K562 (cell line): ENCODE data around the gene EIPR1. TPM values are rescaled to one million over a fixed set of nuclear protein-coding genes. Genes with fewer than 3 reads are reported as not detected.

Experiments used
- ATAC-seq: fragments of 200-7000 bp; cut with Tn5 transposase; 3 replicates; pipeline ENCODE4 v1.9.1; 2020; ENCODE audit warnings: moderate library complexity
- BruUV-seq: library from RNA; stranded (reverse); fragments of 400-500 nt; replicated peaks from 2 replicates; lab custom pipeline; 2021; lab: Mats Ljungman, UMichigan
- CTCF ChIA-PET: fragments of 300-600 bp; formaldehyde crosslinking; extraction: SDS; loops from one replicate; lab custom pipeline; 2021; ENCODE audit warnings: low intra/inter-chr PET ratio; lab: Yijun Ruan, JAX
- POLR2A ChIA-PET: fragments of 300-600, 350-650 bp; sonication (Branson Sonifier 250); formaldehyde crosslinking; extraction: SDS; loops from one replicate; lab custom pipeline; 2021; ENCODE audit warnings: antibody characterized with exemption, inconsistent platforms; lab: Yijun Ruan, JAX
- DNase-seq, 4 experiments: peaks; one replicate each; pipeline versions ENCODE4 v3.0.0 to v3.0.0-alpha.2; 2011 to 2018; ENCODE audit warnings: low spot score in 3 of 4, mixed read lengths in 3 of 4; ENCODE audit errors: extremely low read depth in 1 of 4
- FAIRE-seq: peaks from 2 replicates; lab custom pipeline; 2011; peaks lifted over from hg19 to GRCh38; lab: Jason Lieb, UNC
- H2AFZ ChIP-seq: 2 replicates; pipeline ENCODE4 v1.6.0; 2011; ENCODE audit warnings: low read depth, low read length, control low read depth, inconsistent platforms
- H3K27ac ChIP-seq: fragments of 200-600 bp; 3 replicates; pipeline ENCODE4 v1.8.0; 2011; ENCODE audit warnings: low read depth, mild to moderate bottlenecking, control low read depth, inconsistent platforms, low read length, moderate library complexity, mixed read lengths; ENCODE audit errors: extremely low read depth
- H3K27me3 ChIP-seq, 2 experiments: fragments of 300-600 bp in 1 of 2; 2 replicates in 1 of 2; 3 replicates in 1 of 2; pipeline versions ENCODE4 v1.6.0 to v1.8.0; 2011; ENCODE audit warnings: inconsistent platforms in 2 of 2, low read length in 2 of 2, mild to moderate bottlenecking in 1 of 2, mixed read lengths in 1 of 2, moderate library complexity in 1 of 2; ENCODE audit not compliant: control insufficient read depth in 2 of 2, insufficient read depth in 2 of 2
- H3K36me3 ChIP-seq: fragments of 300-600 bp; 3 replicates; pipeline ENCODE4 v1.8.0; 2011; ENCODE audit warnings: mild to moderate bottlenecking, low read length, inconsistent platforms; ENCODE audit not compliant: control insufficient read depth, insufficient read depth
- H3K4me1 ChIP-seq, 2 experiments: fragments of 200-600 bp in 1 of 2; replicated peaks in 1 of 2; 2 replicates in 1 of 2; 3 replicates in 1 of 2; pipeline versions ENCODE4 v1.5.1 to v1.8.0; 2011; ENCODE audit warnings: inconsistent platforms in 2 of 2, low read length in 2 of 2, mild to moderate bottlenecking in 1 of 2, mixed read lengths in 1 of 2, moderate library complexity in 1 of 2; ENCODE audit not compliant: control insufficient read depth in 2 of 2, insufficient read depth in 2 of 2
- H3K4me2 ChIP-seq: 2 replicates; pipeline ENCODE4 v1.6.1; 2011; ENCODE audit warnings: low read length, control low read depth, inconsistent platforms, mixed read lengths; ENCODE audit not compliant: insufficient read depth
- H3K4me3 ChIP-seq: fragments of 200-600 bp; sonication (generic), shearing (Covaris generic); 2 replicates; pipeline ENCODE4 v1.5.1; 2016; ENCODE audit warnings: control low read depth, inconsistent platforms
- H3K79me2 ChIP-seq: fragments of 200-600 bp; 3 replicates; pipeline ENCODE4 v1.8.0; 2011; ENCODE audit warnings: low read length, inconsistent platforms; ENCODE audit not compliant: control insufficient read depth, insufficient read depth
- H3K9ac ChIP-seq, 2 experiments: 2 replicates each; pipeline versions ENCODE4 v1.6.0 to v1.6.1; 2011; ENCODE audit warnings: low read depth in 2 of 2, low read length in 2 of 2, control low read depth in 1 of 2, inconsistent platforms in 1 of 2, mild to moderate bottlenecking in 1 of 2, mixed read lengths in 1 of 2; ENCODE audit not compliant: insufficient read depth in 1 of 2
- H3K9me1 ChIP-seq: one replicate; pipeline ENCODE4 v1.6.0; 2011; ENCODE audit warnings: inconsistent platforms, mild to moderate bottlenecking, low read length, moderate library complexity; ENCODE audit not compliant: control insufficient read depth, insufficient read depth
- H3K9me3 ChIP-seq: replicated peaks from 2 replicates; pipeline ENCODE4 v1.5.1; 2011; ENCODE audit warnings: low read depth, low read length, inconsistent platforms; ENCODE audit not compliant: control insufficient read depth, insufficient read depth
- H4K20me1 ChIP-seq: replicated peaks from 2 replicates; pipeline ENCODE4 v1.6.1; 2011; ENCODE audit warnings: low read length, inconsistent platforms, mixed read lengths; ENCODE audit not compliant: control insufficient read depth, insufficient read depth
- MITF ChIP-seq: IDR thresholded peaks from 2 replicates; pipeline ENCODE4 v1.6.1; 2014; ENCODE audit warnings: antibody characterized with exemption
- NR2C1 ChIP-seq, 2 experiments: fragments of 450-650 bp; IDR thresholded peaks; 2 replicates each; pipeline ENCODE4 v1.6.1; 2017; ENCODE audit warnings: mild to moderate bottlenecking in 2 of 2, antibody characterized with exemption in 1 of 2, inconsistent platforms in 1 of 2, missing compliant biosample characterization in 1 of 2, missing genetic modification characterization in 1 of 2
- NRF1 ChIP-seq, 2 experiments: fragments of 450-650 bp; IDR thresholded peaks in 1 of 2; conservative IDR thresholded peaks in 1 of 2; 2 replicates each; pipeline ENCODE4 v1.6.1; 2014; ENCODE audit warnings: mild to moderate bottlenecking in 2 of 2
- RCOR1 ChIP-seq, 2 experiments: IDR thresholded peaks; 2 replicates each; pipeline ENCODE4 v1.6.1; 2012; ENCODE audit warnings: low read depth in 2 of 2, low read length in 2 of 2, borderline replicate concordance in 1 of 2, improper control_type of control experiment in 1 of 2
- SOX6 ChIP-seq: fragments of 450-650 bp; IDR thresholded peaks from 2 replicates; pipeline ENCODE4 v1.6.1; 2014; ENCODE audit warnings: mild to moderate bottlenecking
- SP1 ChIP-seq: sonication (generic); formaldehyde crosslinking; IDR thresholded peaks from 2 replicates; pipeline ENCODE4 v1.8.1; 2022; ENCODE audit warnings: mild to moderate bottlenecking, missing genetic modification reagents
- STAT6 ChIP-seq: sonication (generic); formaldehyde crosslinking; IDR thresholded peaks from 2 replicates; pipeline ENCODE4 v1.8.1; 2023; ENCODE audit warnings: mild to moderate bottlenecking, missing genetic modification reagents
- TAF15 ChIP-seq: fragments of 200-400 bp; formaldehyde crosslinking; IDR thresholded peaks from 2 replicates; pipeline ENCODE4 v1.6.1; 2017; ENCODE audit warnings: mild to moderate bottlenecking, low read depth, low read length, moderate library complexity
- XRCC3 ChIP-seq: fragments of 450-650 bp; IDR thresholded peaks from 2 replicates; pipeline ENCODE4 v1.6.1; 2017; ENCODE audit warnings: mild to moderate bottlenecking, moderate library complexity
- XRCC4 ChIP-seq: IDR thresholded peaks from one replicate; pipeline ENCODE4 v1.6.1; 2011; ENCODE audit not compliant: insufficient read depth, insufficient read length; ENCODE audit errors: extremely low read depth
- XRCC5 ChIP-seq: fragments of 200-400 bp; formaldehyde crosslinking; IDR thresholded peaks from 2 replicates; pipeline ENCODE4 v1.6.1; 2017; ENCODE audit warnings: low read depth, mild to moderate bottlenecking, low read length
- ZKSCAN8 ChIP-seq: fragments of 200-800 bp; sonication (Bioruptor generic); IDR thresholded peaks from 2 replicates; pipeline ENCODE4 v1.6.1; 2016; ENCODE audit warnings: missing genetic modification characterization, missing compliant biosample characterization
- ZNF512 ChIP-seq: IDR thresholded peaks from 2 replicates; pipeline ENCODE4 v1.6.1; 2016; ENCODE audit warnings: missing genetic modification characterization, missing compliant biosample characterization
- ZNF668 ChIP-seq: fragments of 250-450 bp; sonication (Bioruptor Pico); IDR thresholded peaks from 2 replicates; pipeline ENCODE4 v1.8.0; 2022; ENCODE audit warnings: mild to moderate bottlenecking, inconsistent platforms
- WGBS: fragments of 100-300 bp; shearing (Covaris generic); methylation state at CpG from one replicate; pipeline ENCODE4 v1.1.6; 2016; ENCODE audit warnings: low coverage, mixed read lengths; ENCODE audit not compliant: insufficient coverage; ENCODE audit errors: missing lambda C conversion rate; 5-methylcytosine and 5-hydroxymethylcytosine counted together
- in situ Hi-C: fragments of 300-500 bp; cut with MboI; formaldehyde crosslinking; loops from 4 replicates; pipeline ENCODE4 v1.15.0; 2018; ENCODE audit warnings: inconsistent platforms, mixed read lengths
- intact Hi-C: fragments of 100-400 bp; cut with micrococcal nuclease; formaldehyde crosslinking; loops from 2 replicates; pipeline ENCODE4 v1.14.2; 2022
- polyA plus RNA-seq, 8 experiments: library from polyadenylated mRNA; depleted of rRNA in 4 of 8; stranded (reverse) in 5 of 8; unstranded in 3 of 8; fragments of >200 nt; fragmentation: Nextera tagmentation in 2 of 8; fragmentation: Illumina TruSeq in 1 of 8; extraction: Ambion mirVana in 2 of 8; extraction: Trizol in 1 of 8; gene quantifications; 2 replicates each; pipeline versions ENCODE4 v1.2.1 to v1.2.3, GENCODE V29; 2011 to 2014; ENCODE audit warnings: inconsistent platforms in 1 of 8, missing spikeins in 1 of 8
- total RNA-seq, 7 experiments: library from RNA; depleted of rRNA in 6 of 7; stranded (reverse); fragments of >200 nt in 6 of 7; fragmentation: Illumina TruSeq in 2 of 7; extraction: Trizol in 2 of 7; gene quantifications; 2 replicates each; pipeline versions ENCODE4 v1.2.1 to v1.2.3, GENCODE V29; 2011 to 2021; ENCODE audit warnings: low replicate concordance in 1 of 7

The EIPR1 gene
- total and polyA plus RNA-seq, 9 of the 15 experiments (the other 6 are each of a cell fraction or from before 2014, with no cell fraction given), result 19.9 to 54.4 (median 35.9) TPM

GRCh38 chr2:3176869-3177255, 200.8 kb downstream of the EIPR1 start:
- in situ Hi-C loops (no loop called here), intact Hi-C loops (no loop called here)
- FAIRE-seq (no peak), DNase-seq (no peak), ATAC-seq (no peak)
- ChIA-PET POLR2A (interaction anchor here (0.6 kb wide), 1 partner anchor 1389 kb away, joined by 3 read pairs; no protein-coding TSS in a partner anchor), CTCF (no interaction called here)
- WGBS, result 93% methylated on average over 11 of the region's 25 CpGs
- Histone ChIP-seq H3K9me3 (peaks cover 2% of the 10 kb centered on the region; the same call in 1 of the 2 replicates), H4K20me1 (no peaks in the 10 kb centered on the region), H3K4me2 (no peak overlapping the region), H3K9me1 (no peaks in the 10 kb centered on the region), H3K27me3 (no peaks in the 10 kb centered on the region), H3K36me3 (no peaks in the 10 kb centered on the region; the same call in 2 of the 3 replicates), H3K9ac (no peak overlapping the region; a peak in 1 of 4 replicates), H3K79me2 (no peaks in the 10 kb centered on the region), H3K4me3 (no peak overlapping the region), H3K27ac (no peak overlapping the region), H3K4me1 (peaks cover 0 to 11% of the 10 kb centered on the region in 2 experiments; a peak in 2 of 5 replicates), H2AFZ (no peak overlapping the region)
- no TSS peak for BruUV-seq
- no peak for TF ChIP-seq STAT6 (CRISPR knock-in tag)
- no peak for TF ChIP-seq SOX6
- no peak for TF ChIP-seq XRCC3
- no peak for TF ChIP-seq TAF15
- no peak for TF ChIP-seq MITF
- TF ChIP-seq ZNF668 (CRISPR knock-in tag), result no peak
- TF ChIP-seq NRF1 (conservative IDR thresholded peaks at IDR 0.05 in 1 of 2, IDR thresholded peaks at IDR 0.05 in 1 of 2), result no peak
- no peak for TF ChIP-seq NR2C1 (IDR thresholded peaks at IDR 0.05)
- TF ChIP-seq NR2C1 (tag; IDR thresholded peaks at IDR 0.05), result no peak
- no peak for TF ChIP-seq SP1
- TF ChIP-seq ZNF512 (tag), result no peak
- no peak for TF ChIP-seq ZKSCAN8 (CRISPR knock-in tag)
- TF ChIP-seq XRCC5, result no peak
- TF ChIP-seq XRCC4, result no peak
- TF ChIP-seq RCOR1 (IDR thresholded peaks at IDR 0.05; ENCODE audit: borderline replicate concordance in 1 of 2, low read depth in 2 of 2, low read length in 2 of 2), result no peak
